Measurements from ENCODE around the gene UTP11. TPM values are rescaled to one million over a fixed set of nuclear protein-coding genes. Genes with fewer than 3 reads are reported as not detected.

The UTP11 gene
- total and polyA plus RNA-seq, 2 of the 8 experiments (the other 6 are each of a cell fraction or from before 2014, with no cell fraction given): 19.5 to 60.5 TPM

GRCh38 chr1:38063616-38064015 is 51.1 kb downstream of the UTP11 start:
- Histone ChIP-seq H2BK5ac (ENCODE audit: low read depth, low read length) (peak overlapping the region; percentile 66; the same call in 1 of the 2 replicates), H3K36me3 (ENCODE audit: control insufficient read depth in 2 of 4, insufficient read depth in 4 of 4, low read length in 3 of 4) (no peaks in the 10 kb centered on the region), H2AK5ac (ENCODE audit: low read depth, low read length) (no peak overlapping the region), H2BK15ac (ENCODE audit: low read length) (no peak overlapping the region), H4K91ac (replicated peaks; ENCODE audit: insufficient read length, low read length) (no peak overlapping the region), H4K5ac (ENCODE audit: insufficient read length, low read depth, low read length) (no peak overlapping the region), H2BK12ac (ENCODE audit: low read depth, low read length) (no peak overlapping the region), H3K56ac (replicated peaks; ENCODE audit: insufficient read length, low read depth, low read length) (no peak overlapping the region), H3K27ac (ENCODE audit: low read depth, low read length) (no peak overlapping the region), H3K18ac (ENCODE audit: extremely low read depth, low read length) (no peak overlapping the region), H3K14ac (ENCODE audit: insufficient read length) (no peak overlapping the region), H4K8ac (ENCODE audit: extremely low read depth, insufficient read depth, low read length) (no peak overlapping the region), H3K4me2 (ENCODE audit: insufficient read depth in 1 of 2, low read depth in 2 of 2, low read length in 2 of 2) (peak overlapping the region; percentile 43 to 57), H3K4me1 (replicated peaks in 1 of 4; ENCODE audit: control insufficient read depth in 3 of 4, insufficient read depth in 4 of 4, low read length in 3 of 4) (peaks cover 0 to 21% (median 13%) of the 10 kb centered on the region in 4 experiments; a peak in 6 of 7 replicates), H3K23me2 (ENCODE audit: low read depth, low read length) (no peaks in the 10 kb centered on the region), H4K20me1 (replicated peaks in 1 of 2; ENCODE audit: control insufficient read depth in 1 of 2, insufficient read depth in 2 of 2, low read length in 2 of 2) (peaks cover 0 to 5% of the 10 kb centered on the region in 2 experiments), H3K4ac (replicated peaks; ENCODE audit: insufficient read length, low read depth, low read length) (no peak overlapping the region), H2BK20ac (ENCODE audit: low read length) (no peak overlapping the region), H2BK120ac (replicated peaks; ENCODE audit: low read depth, low read length) (no peak overlapping the region), H3K79me2 (ENCODE audit: control insufficient read depth in 1 of 2, insufficient read depth in 2 of 2, low read length in 2 of 2) (peaks cover 0 to 2% of the 10 kb centered on the region in 2 experiments; a peak in 1 of 4 replicates), H3K9ac (replicated peaks in 1 of 4; ENCODE audit: extremely low read depth in 1 of 4, low read depth in 3 of 4, low read length in 3 of 4) (no peak overlapping the region), H3K79me1 (ENCODE audit: low read depth, low read length) (peaks cover 6% of the 10 kb centered on the region; the same call in 1 of the 2 replicates), H3K27me3 (replicated peaks in 1 of 4; ENCODE audit: control insufficient read depth in 3 of 4, extremely low read depth in 1 of 4, insufficient read depth in 3 of 4, low read length in 3 of 4) (no peaks in the 10 kb centered on the region; a peak in 4 of 7 replicates), H2AFZ (ENCODE audit: low read length) (no peak overlapping the region), H3K23ac (ENCODE audit: insufficient read length) (no peak overlapping the region), H3K9me3 (ENCODE audit: insufficient read depth in 2 of 2, low read depth in 1 of 2, low read length in 1 of 2) (no peaks in the 10 kb centered on the region), H3K4me3 (ENCODE audit: extremely low read depth in 1 of 4, insufficient read depth in 2 of 4, low read depth in 3 of 4, low read length in 4 of 4) (peak overlapping the region in 2 of 4 experiments; percentile 5 to 33; a peak in 1 of 8 replicates)
- no peak for TF ChIP-seq ASH2L (IDR thresholded peaks at IDR 0.05; ENCODE audit: low read length)
- peak; percentile 59; the same call in 1 of the 2 replicates for TF ChIP-seq POU5F1 (IDR thresholded peaks at IDR 0.05; ENCODE audit: low read depth, low read length)
- no peak for TF ChIP-seq TCF12 (IDR thresholded peaks at IDR 0.05; ENCODE audit: low read depth, low read length)
- TF ChIP-seq RAD21 (IDR thresholded peaks at IDR 0.05 in 1 of 2, conservative IDR thresholded peaks at IDR 0.05 in 1 of 2; ENCODE audit: low read depth in 2 of 2, low read length in 2 of 2): 0 out of 4 replicates have a peak, but pooled peaks of 1 of the 2 experiments have one; percentile 7
- no peak for TF ChIP-seq CTBP2 (IDR thresholded peaks at IDR 0.05; ENCODE audit: borderline replicate concordance, insufficient read depth, insufficient read length, low read length)
- no peak for TF ChIP-seq CHD2 (IDR thresholded peaks at IDR 0.05; ENCODE audit: low read length)
- no peak for TF ChIP-seq CTCF (IDR thresholded peaks at IDR 0.05; ENCODE audit: control extremely low read depth in 1 of 3, insufficient read depth in 1 of 3, low read depth in 1 of 3, low read length in 3 of 3)
- no peak for TF ChIP-seq RBBP5 (IDR thresholded peaks at IDR 0.05; ENCODE audit: borderline replicate concordance, low read depth, low read length)
- WGBS, 2 experiments (ENCODE audit: extremely low coverage in 1 of 2, insufficient coverage in 1 of 2, insufficient read length in 1 of 2, insufficient replicate concordance in 2 of 2, low coverage in 1 of 2, low lambda C conversion rate in 2 of 2, missing lambda C conversion rate in 1 of 2): 42% methylated on average over 3 of the region's 5 CpGs; no CpG with 5 or more reads in 1 of the 2 experiments
- POLR2A ChIA-PET (ENCODE audit: partially characterized antibody): interaction anchor here (0.7 to 1.7 kb wide), 8 partner anchors 10 to 50 kb away, joined by 3 to 5 read pairs (median 3); partner anchors contain the start of gene POU3F1
- DNase-seq (ENCODE audit: low read depth in 1 of 2, low spot score in 2 of 2): no peak
- FAIRE-seq: no peak
- CTCF ChIA-PET (ENCODE audit: partially characterized antibody): interaction anchor here (0.7 to 18.0 kb wide), 13 partner anchors 8 to 1187 kb away, joined by 3 to 212 read pairs (median 3); no protein-coding TSS in a partner anchor
